Neuronal stem cell (in vitro differentiated cells): ENCODE data around the gene RANBP3.

ENCODE experiments used
- DNase-seq: peaks from one replicate; pipeline ENCODE4 v3.0.0-alpha.2; 2013; ENCODE audit warnings: low spot score
- H2AFZ ChIP-seq: one replicate; pipeline ENCODE4 v1.6.1; 2013; ENCODE audit warnings: mild to moderate bottlenecking, low read length, inconsistent platforms
- H2AK5ac ChIP-seq: 2 replicates; pipeline ENCODE4 v1.6.1; 2013; ENCODE audit warnings: low read depth, mild to moderate bottlenecking, inconsistent platforms, low read length, moderate library complexity, mixed read lengths
- H2BK120ac ChIP-seq: 2 replicates; pipeline ENCODE4 v1.6.1; 2013; ENCODE audit warnings: low read depth, mild to moderate bottlenecking, inconsistent platforms, low read length, moderate library complexity, mixed read lengths
- H2BK12ac ChIP-seq: one replicate; pipeline ENCODE4 v1.6.1; 2013; ENCODE audit warnings: low read length, inconsistent platforms
- H2BK15ac ChIP-seq: 2 replicates; pipeline ENCODE4 v1.6.1; 2013; ENCODE audit warnings: mild to moderate bottlenecking, low read length, inconsistent platforms, mixed read lengths
- H2BK5ac ChIP-seq: one replicate; pipeline ENCODE4 v1.6.1; 2013; ENCODE audit warnings: inconsistent platforms, mild to moderate bottlenecking, low read length, moderate library complexity
- H3K14ac ChIP-seq: one replicate; pipeline ENCODE4 v1.6.1; 2013; ENCODE audit warnings: low read length, inconsistent platforms
- H3K18ac ChIP-seq: 2 replicates; pipeline ENCODE4 v1.6.1; 2013; ENCODE audit warnings: low read length, inconsistent platforms
- H3K23ac ChIP-seq: 2 replicates; pipeline ENCODE4 v1.6.1; 2013; ENCODE audit warnings: low read depth, mild to moderate bottlenecking, mixed read lengths, low read length, inconsistent platforms; ENCODE audit not compliant: poor library complexity
- H3K27ac ChIP-seq: replicated peaks from 3 replicates; pipeline ENCODE4 v1.5.1; 2013; ENCODE audit warnings: low read length, inconsistent platforms
- H3K27me3 ChIP-seq, 3 experiments: 2 replicates each; pipeline ENCODE4 v1.6.1; 2013; ENCODE audit warnings: low read length in 3 of 3, mild to moderate bottlenecking in 2 of 3, inconsistent platforms in 1 of 3, low read depth in 1 of 3, mixed read lengths in 1 of 3, moderate library complexity in 1 of 3; ENCODE audit not compliant: control insufficient read depth in 3 of 3, insufficient read depth in 3 of 3
- H3K36me3 ChIP-seq, 2 donors: replicated peaks in 1 of 2; 2 replicates each; pipeline ENCODE4 v1.6.1; 2013; ENCODE audit warnings: low read length in 2 of 2; ENCODE audit not compliant: control insufficient read depth in 2 of 2, insufficient read depth in 2 of 2
- H3K4ac ChIP-seq: 2 replicates; pipeline ENCODE4 v1.6.1; 2013; ENCODE audit warnings: inconsistent platforms, mild to moderate bottlenecking, low read length, moderate library complexity
- H3K4me1 ChIP-seq, 2 donors: 1 replicate in 1 of 2; 2 replicates in 1 of 2; pipeline ENCODE4 v1.6.1; 2013; ENCODE audit warnings: low read length in 2 of 2, low read depth in 1 of 2; ENCODE audit not compliant: control insufficient read depth in 2 of 2, insufficient read depth in 1 of 2
- H3K4me2 ChIP-seq: one replicate; pipeline ENCODE4 v1.6.1; 2013; ENCODE audit warnings: mild to moderate bottlenecking, low read length, inconsistent platforms; ENCODE audit not compliant: insufficient read depth, poor library complexity, severe bottlenecking
- H3K4me3 ChIP-seq, 2 donors: 2 replicates each; pipeline ENCODE4 v1.5.1; 2013; ENCODE audit warnings: low read length in 2 of 2, mild to moderate bottlenecking in 2 of 2, inconsistent platforms in 1 of 2, moderate library complexity in 1 of 2
- H3K79me1 ChIP-seq: one replicate; pipeline ENCODE4 v1.6.1; 2013; ENCODE audit warnings: low read depth, mild to moderate bottlenecking, inconsistent platforms, low read length, moderate library complexity
- H3K9ac ChIP-seq: one replicate; pipeline ENCODE4 v1.6.1; 2013; ENCODE audit warnings: mild to moderate bottlenecking, low read depth, low read length, inconsistent platforms; ENCODE audit not compliant: poor library complexity
- H3K9me3 ChIP-seq, 2 donors: replicated peaks in 1 of 2; 2 replicates each; pipeline versions ENCODE3 to v1.6.1; 2013; ENCODE audit warnings: low read length in 2 of 2, mild to moderate bottlenecking in 2 of 2, inconsistent platforms in 1 of 2, low read depth in 1 of 2, mixed read lengths in 1 of 2, moderate library complexity in 1 of 2; ENCODE audit not compliant: control insufficient read depth in 2 of 2, insufficient read depth in 1 of 2
- H4K8ac ChIP-seq: one replicate; pipeline ENCODE4 v1.6.1; 2013; ENCODE audit warnings: low read depth, mild to moderate bottlenecking, inconsistent platforms, low read length, moderate library complexity
- H4K91ac ChIP-seq: one replicate; pipeline ENCODE4 v1.6.1; 2013; ENCODE audit warnings: low read length, low read depth, mild to moderate bottlenecking, inconsistent platforms; ENCODE audit not compliant: poor library complexity
- WGBS, 2 donors: extraction: QIAGEN DNeasy Blood & Tissue Kit; methylation state at CpG; one replicate each; pipeline ENCODE4 v1.1.7; 2013; ENCODE audit warnings: missing lambda C conversion rate in 2 of 2, mixed read lengths in 1 of 2; ENCODE audit not compliant: insufficient read length in 2 of 2, insufficient replicate concordance in 1 of 2; ENCODE audit errors: extremely low coverage in 2 of 2; 5-methylcytosine and 5-hydroxymethylcytosine counted together

The RANBP3 gene

GRCh38 chr19:5996102-5996501, 18.2 kb upstream of the RANBP3 start:
- H2AFZ ChIP-seq, result no peak overlapping the region
- no peak overlapping the region for H3K4me2 ChIP-seq
- peak overlapping the region; percentile 63 for H3K18ac ChIP-seq
- H3K9me3 ChIP-seq, result peaks cover 0 to 10% of the 10 kb centered on the region in 2 donors
- H2BK12ac ChIP-seq, result no peak overlapping the region
- H3K79me1 ChIP-seq, result no peaks in the 10 kb centered on the region
- H3K4me3 ChIP-seq, result no peak overlapping the region
- no peak overlapping the region for H3K4ac ChIP-seq
- H4K8ac ChIP-seq, result no peak overlapping the region
- H3K9ac ChIP-seq, result peak overlapping the region; percentile 55
- H2BK5ac ChIP-seq, result no peak overlapping the region
- H3K4me1 ChIP-seq, result peaks cover 0 to 6% of the 10 kb centered on the region in 2 donors
- no peak overlapping the region for H4K91ac ChIP-seq
- no peak overlapping the region for H3K27ac ChIP-seq
- H2BK15ac ChIP-seq, result no peak overlapping the region
- H3K23ac ChIP-seq, result peak overlapping the region; percentile 57
- peaks cover 1 to 68% of the 10 kb centered on the region in 2 donors for H3K36me3 ChIP-seq
- no peaks in the 10 kb centered on the region for H3K27me3 ChIP-seq
- no CpG with 5 or more reads among the region's 26 CpGs for WGBS, 2 donors
- DNase-seq, result no peak
- H2AK5ac ChIP-seq, result no peak overlapping the region
- no peak overlapping the region for H3K14ac ChIP-seq
- H2BK120ac ChIP-seq, result no peak overlapping the region

DNA sequence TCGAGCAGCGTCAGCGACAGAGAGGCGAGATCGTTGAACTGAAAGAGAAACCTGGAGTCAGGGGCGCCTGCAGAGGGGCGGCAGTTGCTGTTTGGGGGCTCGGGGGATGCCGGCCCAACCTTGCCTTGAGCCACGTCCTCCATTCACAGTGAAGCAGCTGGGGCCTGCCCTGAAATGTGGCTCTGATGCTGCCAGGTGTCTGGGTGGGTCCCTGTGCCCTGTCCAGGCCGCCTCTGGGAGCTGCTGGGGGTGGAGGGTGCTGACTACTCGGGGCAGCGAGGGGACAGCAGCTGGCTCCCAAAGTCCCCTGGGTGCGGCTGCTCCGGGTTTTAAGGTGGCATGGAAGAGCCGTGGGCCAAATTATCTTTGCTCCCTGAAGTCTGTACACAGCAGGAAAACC, 17.7 kb upstream of the RANBP3 start:
- H4K8ac ChIP-seq, result no peak overlapping the region
- peak overlapping the region; percentile 28 for H3K18ac ChIP-seq
- no peaks in the 10 kb centered on the region for H3K27me3 ChIP-seq
- no peak overlapping the region for H3K14ac ChIP-seq
- peak overlapping the region; percentile 39 for H2BK5ac ChIP-seq
- no peak overlapping the region for H3K27ac ChIP-seq
- peaks cover 0 to 5% of the 10 kb centered on the region in 2 donors for H3K9me3 ChIP-seq
- DNase-seq, result no peak
- no peaks in the 10 kb centered on the region for H3K79me1 ChIP-seq
- H3K4me1 ChIP-seq, result peaks cover 0 to 6% of the 10 kb centered on the region in 2 donors
- H2BK15ac ChIP-seq, result no peak overlapping the region
- no peak overlapping the region for H3K23ac ChIP-seq
- H3K4ac ChIP-seq, result no peak overlapping the region
- no peak overlapping the region for H2BK120ac ChIP-seq
- no CpG with 5 or more reads among the region's 16 CpGs for WGBS, 2 donors
- no peak overlapping the region for H3K9ac ChIP-seq
- H4K91ac ChIP-seq, result no peak overlapping the region
- H3K4me2 ChIP-seq, result peak overlapping the region; percentile 11
- peak overlapping the region; percentile 46 for H2AK5ac ChIP-seq
- H2BK12ac ChIP-seq, result no peak overlapping the region
- no peak overlapping the region for H2AFZ ChIP-seq
- peaks cover 0 to 64% of the 10 kb centered on the region in 2 donors for H3K36me3 ChIP-seq
- no peak overlapping the region for H3K4me3 ChIP-seq

GRCh38 chr19:5994405-5995165, 16.6 kb upstream of the RANBP3 start:
- Histone ChIP-seq H4K8ac (no peak overlapping the region), H2BK5ac (no peak overlapping the region), H3K18ac (no peak overlapping the region), H3K14ac (peak overlapping the region; percentile 56), H3K4me1 (peaks cover 0 to 6% of the 10 kb centered on the region in 2 donors), H3K4me2 (no peak overlapping the region), H3K27me3 (no peaks in the 10 kb centered on the region), H3K4me3 (no peak overlapping the region), H2AFZ (no peak overlapping the region), H3K36me3 (peaks cover 0 to 53% of the 10 kb centered on the region in 2 donors), H2AK5ac (no peak overlapping the region), H3K27ac (no peak overlapping the region), H3K9me3 (no peaks in the 10 kb centered on the region), H3K4ac (no peak overlapping the region), H3K9ac (peak overlapping the region; percentile 4), H2BK15ac (no peak overlapping the region), H2BK12ac (no peak overlapping the region), H4K91ac (no peak overlapping the region), H3K23ac (no peak overlapping the region), H2BK120ac (no peak overlapping the region), H3K79me1 (no peaks in the 10 kb centered on the region)
- WGBS, 2 donors, result no CpG with 5 or more reads among the region's 29 CpGs
- no peak for DNase-seq

DNA sequence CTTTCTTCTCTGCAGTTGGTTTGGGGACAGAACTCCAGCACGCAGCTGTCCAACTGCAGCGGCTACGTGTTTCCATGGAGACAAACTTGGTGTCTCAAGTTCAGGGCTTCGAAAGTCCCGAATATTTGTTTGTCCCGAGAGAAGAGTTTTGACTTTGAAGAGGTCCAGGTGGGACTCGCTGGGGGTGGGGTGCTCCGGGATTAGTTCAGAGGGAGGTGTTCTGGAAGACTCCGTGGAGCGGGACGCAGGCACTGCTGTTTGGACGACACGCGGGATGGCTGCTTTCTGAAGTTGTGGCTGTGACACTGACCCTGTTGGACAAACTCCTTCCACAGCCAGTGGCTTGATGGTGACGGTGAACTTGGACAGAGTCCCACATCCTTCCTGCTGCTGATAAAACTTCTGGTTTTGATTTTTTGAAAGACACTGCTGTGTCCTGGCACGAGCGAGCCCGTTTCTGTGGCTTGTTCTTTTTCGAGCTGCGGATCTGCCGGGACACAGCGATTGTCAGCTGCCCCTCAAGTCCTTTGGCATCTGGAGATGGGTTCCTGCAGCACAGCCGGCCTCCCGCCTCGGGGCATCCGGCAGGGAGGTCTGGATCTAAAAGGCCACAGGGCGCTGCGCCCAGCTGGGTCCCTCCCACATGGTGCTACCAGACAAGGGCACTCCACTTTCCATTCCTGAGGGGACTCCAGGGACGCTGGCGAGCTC, 15.9 kb upstream of the RANBP3 start:
- H3K4me3 ChIP-seq, result no peak overlapping the region
- WGBS, 2 donors, result no CpG with 5 or more reads among the region's 30 CpGs
- H3K79me1 ChIP-seq, result no peaks in the 10 kb centered on the region
- no peak overlapping the region for H3K14ac ChIP-seq
- no peak for DNase-seq
- H2AK5ac ChIP-seq, result no peak overlapping the region
- peaks cover 0 to 6% of the 10 kb centered on the region in 2 donors for H3K4me1 ChIP-seq
- H3K27ac ChIP-seq, result no peak overlapping the region
- no peaks in the 10 kb centered on the region for H3K9me3 ChIP-seq
- no peak overlapping the region for H3K9ac ChIP-seq
- no peak overlapping the region for H3K4ac ChIP-seq
- no peak overlapping the region for H3K4me2 ChIP-seq
- no peak overlapping the region for H2BK12ac ChIP-seq
- H3K36me3 ChIP-seq, result peaks cover 0 to 47% of the 10 kb centered on the region in 2 donors
- no peak overlapping the region for H2BK5ac ChIP-seq
- no peak overlapping the region for H2AFZ ChIP-seq
- H3K18ac ChIP-seq, result no peak overlapping the region
- H3K23ac ChIP-seq, result no peak overlapping the region
- no peak overlapping the region for H4K8ac ChIP-seq
- no peak overlapping the region for H2BK120ac ChIP-seq
- no peaks in the 10 kb centered on the region for H3K27me3 ChIP-seq
- no peak overlapping the region for H4K91ac ChIP-seq
- H2BK15ac ChIP-seq, result no peak overlapping the region
